ENCODE results near the gene BCL7A. TPM values are rescaled to one million over a fixed set of nuclear protein-coding genes. Genes with fewer than 3 reads are reported as not detected.
A peak's percentile ranks its signal among the peaks of the same experiment; 100 is the strongest.

The BCL7A gene
- total and polyA plus RNA-seq, 9 of the 15 experiments (the other 6 are each of a cell fraction or from before 2014, with no cell fraction given), result 0.25 to 21.9 (median 14.9) TPM

DNA sequence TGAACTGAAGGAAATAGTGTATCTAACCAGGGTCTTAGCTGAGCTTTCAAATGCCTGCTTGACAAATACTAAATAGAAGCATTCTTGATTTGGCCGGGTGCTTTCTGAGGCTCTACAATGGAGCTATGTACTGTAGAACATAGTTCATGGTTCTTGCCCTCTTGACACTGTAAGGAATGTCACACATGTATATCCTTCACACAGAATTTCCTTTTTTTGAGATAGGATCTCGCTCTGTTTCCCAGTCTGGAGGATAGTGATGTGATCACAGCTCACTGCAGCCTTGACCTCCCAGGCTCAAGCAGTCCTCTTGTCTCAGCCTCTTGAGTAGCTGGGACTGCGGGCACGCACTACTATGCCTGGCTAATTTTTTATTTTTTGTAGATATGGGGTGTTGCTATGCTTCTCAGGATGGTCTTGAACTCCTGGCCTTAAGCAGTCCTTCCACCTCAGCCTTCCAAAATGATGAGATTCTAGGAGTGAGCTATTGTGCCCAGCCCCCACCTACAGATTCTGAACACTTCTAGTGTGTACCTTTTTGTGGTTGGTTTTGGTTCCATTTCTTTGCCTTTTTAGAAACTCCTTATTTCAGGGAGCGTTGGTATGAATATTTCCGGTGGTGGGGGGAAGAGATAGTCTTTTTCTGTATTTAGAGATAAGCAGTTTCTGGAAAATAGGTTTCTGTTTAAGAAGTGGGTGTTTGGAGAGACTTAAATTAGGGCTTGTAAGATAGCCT is 61.1 kb downstream of the BCL7A start (continued):
- TF ChIP-seq, protein P1, sequence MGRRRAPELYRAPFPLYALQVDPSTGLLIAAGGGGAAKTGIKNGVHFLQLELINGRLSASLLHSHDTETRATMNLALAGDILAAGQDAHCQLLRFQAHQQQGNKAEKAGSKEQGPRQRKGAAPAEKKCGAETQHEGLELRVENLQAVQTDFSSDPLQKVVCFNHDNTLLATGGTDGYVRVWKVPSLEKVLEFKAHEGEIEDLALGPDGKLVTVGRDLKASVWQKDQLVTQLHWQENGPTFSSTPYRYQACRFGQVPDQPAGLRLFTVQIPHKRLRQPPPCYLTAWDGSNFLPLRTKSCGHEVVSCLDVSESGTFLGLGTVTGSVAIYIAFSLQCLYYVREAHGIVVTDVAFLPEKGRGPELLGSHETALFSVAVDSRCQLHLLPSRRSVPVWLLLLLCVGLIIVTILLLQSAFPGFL (CRISPR knock-in tag; IDR thresholded peaks at IDR 0.05), result no peak
- TF ChIP-seq ZNF592 (IDR thresholded peaks at IDR 0.05) (peak; percentile 18; the same call in 1 of the 2 replicates), BCL6 (CRISPR knock-in tag; IDR thresholded peaks at IDR 0.05) (no peak), WHSC1 (IDR thresholded peaks at IDR 0.05; ENCODE audit: low read length) (no peak), ETS1 (conservative IDR thresholded peaks at IDR 0.05; ENCODE audit: control insufficient read depth, low read depth, low read length) (no peak), FUS (optimal IDR thresholded peaks at IDR 0.05; ENCODE audit: low read depth, low read length) (no peak), GTF2F1 (IDR thresholded peaks at IDR 0.05; ENCODE audit: low read depth, low read length) (no peak), CEBPZ (IDR thresholded peaks at IDR 0.05; ENCODE audit: borderline replicate concordance, low read depth, low read length) (no peak), ZNF644 (tag; IDR thresholded peaks at IDR 0.05; ENCODE audit: low read depth) (no peak), HDAC1 (IDR thresholded peaks at IDR 0.05) (peak in 1 of 2 experiments; percentile 34; a peak in 1 of 4 replicates), NUFIP1 (IDR thresholded peaks at IDR 0.05; ENCODE audit: partially characterized antibody) (no peak), ZFPM2 (CRISPR knock-in tag; IDR thresholded peaks at IDR 0.05) (no peak)
- TF ChIP-seq, protein P2, sequence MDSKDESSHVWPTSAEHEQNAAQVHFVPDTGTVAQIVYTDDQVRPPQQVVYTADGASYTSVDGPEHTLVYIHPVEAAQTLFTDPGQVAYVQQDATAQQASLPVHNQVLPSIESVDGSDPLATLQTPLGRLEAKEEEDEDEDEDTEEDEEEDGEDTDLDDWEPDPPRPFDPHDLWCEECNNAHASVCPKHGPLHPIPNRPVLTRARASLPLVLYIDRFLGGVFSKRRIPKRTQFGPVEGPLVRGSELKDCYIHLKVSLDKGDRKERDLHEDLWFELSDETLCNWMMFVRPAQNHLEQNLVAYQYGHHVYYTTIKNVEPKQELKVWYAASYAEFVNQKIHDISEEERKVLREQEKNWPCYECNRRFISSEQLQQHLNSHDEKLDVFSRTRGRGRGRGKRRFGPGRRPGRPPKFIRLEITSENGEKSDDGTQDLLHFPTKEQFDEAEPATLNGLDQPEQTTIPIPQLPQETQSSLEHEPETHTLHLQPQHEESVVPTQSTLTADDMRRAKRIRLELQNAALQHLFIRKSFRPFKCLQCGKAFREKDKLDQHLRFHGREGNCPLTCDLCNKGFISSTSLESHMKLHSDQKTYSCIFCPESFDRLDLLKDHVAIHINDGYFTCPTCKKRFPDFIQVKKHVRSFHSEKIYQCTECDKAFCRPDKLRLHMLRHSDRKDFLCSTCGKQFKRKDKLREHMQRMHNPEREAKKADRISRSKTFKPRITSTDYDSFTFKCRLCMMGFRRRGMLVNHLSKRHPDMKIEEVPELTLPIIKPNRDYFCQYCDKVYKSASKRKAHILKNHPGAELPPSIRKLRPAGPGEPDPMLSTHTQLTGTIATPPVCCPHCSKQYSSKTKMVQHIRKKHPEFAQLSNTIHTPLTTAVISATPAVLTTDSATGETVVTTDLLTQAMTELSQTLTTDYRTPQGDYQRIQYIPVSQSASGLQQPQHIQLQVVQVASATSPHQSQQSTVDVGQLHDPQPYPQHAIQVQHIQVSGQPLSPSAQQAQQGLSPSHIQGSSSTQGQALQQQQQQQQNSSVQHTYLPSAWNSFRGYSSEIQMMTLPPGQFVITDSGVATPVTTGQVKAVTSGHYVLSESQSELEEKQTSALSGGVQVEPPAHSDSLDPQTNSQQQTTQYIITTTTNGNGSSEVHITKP (IDR thresholded peaks at IDR 0.05; ENCODE audit: partially characterized antibody), result peak; percentile 44
